Measurements from ENCODE around the gene ELP2. TPM values are rescaled to one million over a fixed set of nuclear protein-coding genes. Genes with fewer than 3 reads are reported as not detected.
A peak's percentile ranks its signal among the peaks of the same experiment; 100 is the strongest.

The ELP2 gene
- total RNA-seq, 1 experiment from 2014 or later: 137 TPM

GRCh38 chr18:36132756-36133155 is 3.1 kb downstream of the ELP2 start:
- H3K4me3 Mint-ChIP-seq: peak overlapping the region in 1 of 2 experiments; percentile 47; a peak in 2 of 5 replicates
- WGBS (ENCODE audit: extremely low coverage, insufficient read length, low lambda C conversion rate): no CpG with 5 or more reads among the region's 3 CpGs
- H3K23ac ChIP-seq (ENCODE audit: insufficient read length, low read depth, low read length): no peak overlapping the region

More at GRCh38 chr18:36132756-36133155, 3.1 kb downstream of the ELP2 start:
- H3K4me1 ChIP-seq (ENCODE audit: insufficient read depth, low read length): peaks cover 5% of the 10 kb centered on the region; the same call in 1 of the 2 replicates
- no peaks in the 10 kb centered on the region for H3K27me3 ChIP-seq (ENCODE audit: insufficient read depth, low read length)
- peaks cover 32% of the 10 kb centered on the region for H3K79me2 ChIP-seq (ENCODE audit: insufficient read depth, low read length)
- H3K18ac ChIP-seq (ENCODE audit: insufficient read length, low read depth, low read length): no peak overlapping the region
- no peak overlapping the region for H2BK12ac ChIP-seq (ENCODE audit: insufficient read length, low read depth, low read length)
- H2BK15ac ChIP-seq (ENCODE audit: low read depth, low read length): no peak overlapping the region
- Mint-ChIP-seq H3K4me1 (peaks cover 28 to 29% of the 10 kb centered on the region in 2 experiments), H3K27me3 (ENCODE audit: low read depth) (no peaks in the 10 kb centered on the region; the same call in 1 of the 2 replicates), H3K9me3 (no peaks in the 10 kb centered on the region; a peak in 1 of 5 replicates), H3K27ac (peak overlapping the region in 2 of 3 experiments; percentile 29 to 64; a peak in 3 of 7 replicates), H3K36me3 (ENCODE audit: insufficient read depth in 1 of 3, low read depth in 3 of 3) (peaks cover 21 to 33% (median 32%) of the 10 kb centered on the region in 3 experiments; a peak in 6 of 7 replicates)
- H3K79me1 ChIP-seq (ENCODE audit: insufficient read depth, low read depth, low read length, poor library complexity, severe bottlenecking): peaks cover 5% of the 10 kb centered on the region
- no peak overlapping the region for H3K9ac ChIP-seq (ENCODE audit: extremely low read depth, insufficient read length, low read length)
- H3T11ph ChIP-seq (ENCODE audit: low read length): no peak overlapping the region
- H3K4me2 ChIP-seq (ENCODE audit: insufficient read depth, insufficient read length, low read length): no peak overlapping the region
- no peak overlapping the region for H2BK20ac ChIP-seq (ENCODE audit: low read depth, low read length, poor library complexity, severe bottlenecking)
- no peak overlapping the region for H2AFZ ChIP-seq (ENCODE audit: low read length)
- no peak overlapping the region for H3K4ac ChIP-seq (ENCODE audit: low read depth, low read length)
- no peak overlapping the region for H2BK120ac ChIP-seq (ENCODE audit: low read depth, low read length, poor library complexity, severe bottlenecking)
- no peak overlapping the region for H2BK5ac ChIP-seq (ENCODE audit: insufficient read length, low read length)
- H4K20me1 ChIP-seq (ENCODE audit: control insufficient read depth, insufficient read depth, insufficient read length): no peaks in the 10 kb centered on the region
- TF ChIP-seq, protein P1, sequence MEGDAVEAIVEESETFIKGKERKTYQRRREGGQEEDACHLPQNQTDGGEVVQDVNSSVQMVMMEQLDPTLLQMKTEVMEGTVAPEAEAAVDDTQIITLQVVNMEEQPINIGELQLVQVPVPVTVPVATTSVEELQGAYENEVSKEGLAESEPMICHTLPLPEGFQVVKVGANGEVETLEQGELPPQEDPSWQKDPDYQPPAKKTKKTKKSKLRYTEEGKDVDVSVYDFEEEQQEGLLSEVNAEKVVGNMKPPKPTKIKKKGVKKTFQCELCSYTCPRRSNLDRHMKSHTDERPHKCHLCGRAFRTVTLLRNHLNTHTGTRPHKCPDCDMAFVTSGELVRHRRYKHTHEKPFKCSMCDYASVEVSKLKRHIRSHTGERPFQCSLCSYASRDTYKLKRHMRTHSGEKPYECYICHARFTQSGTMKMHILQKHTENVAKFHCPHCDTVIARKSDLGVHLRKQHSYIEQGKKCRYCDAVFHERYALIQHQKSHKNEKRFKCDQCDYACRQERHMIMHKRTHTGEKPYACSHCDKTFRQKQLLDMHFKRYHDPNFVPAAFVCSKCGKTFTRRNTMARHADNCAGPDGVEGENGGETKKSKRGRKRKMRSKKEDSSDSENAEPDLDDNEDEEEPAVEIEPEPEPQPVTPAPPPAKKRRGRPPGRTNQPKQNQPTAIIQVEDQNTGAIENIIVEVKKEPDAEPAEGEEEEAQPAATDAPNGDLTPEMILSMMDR (conservative IDR thresholded peaks at IDR 0.05): no peak
- H2AK5ac ChIP-seq (ENCODE audit: insufficient read length, low read length): no peak overlapping the region
- H3K23me2 ChIP-seq (ENCODE audit: insufficient read length, low read depth, low read length, poor library complexity, severe bottlenecking): peaks cover 9% of the 10 kb centered on the region
- H3K9me3 ChIP-seq (ENCODE audit: control insufficient read depth, low read depth, low read length): no peaks in the 10 kb centered on the region
- no peak overlapping the region for H3K14ac ChIP-seq (ENCODE audit: insufficient read depth, low read length)
- no peak overlapping the region for H4K8ac ChIP-seq (replicated peaks; ENCODE audit: insufficient read length, low read depth, low read length)
- no peak for DNase-seq
- H3K56ac ChIP-seq (ENCODE audit: insufficient read length, low read depth, low read length): no peak overlapping the region
- no peak overlapping the region for H3K27ac ChIP-seq (ENCODE audit: insufficient read length, low read depth, low read length)
- H4K91ac ChIP-seq (ENCODE audit: insufficient read length, low read depth, low read length): no peak overlapping the region
- H4K5ac ChIP-seq (ENCODE audit: insufficient read length, low read depth, low read length): no peak overlapping the region
